ENCODE results near the gene KCNJ4.
"Not testable (repeated sequence)": the region's sequence is repeated elsewhere in the genome, so short reads cannot be mapped to it uniquely, and the experiment has no call there.

Gene KCNJ4

GRCh38 chr22:38383417-38383816 is 71.6 kb downstream of the KCNJ4 start:
- no peak for TF ChIP-seq CTCF (IDR thresholded peaks at IDR 0.05; ENCODE audit: insufficient read depth, missing control alignments)
- no peak for DNase-seq (ENCODE audit: insufficient read length, low spot score)
- no peak for FAIRE-seq

GRCh38 chr22:38381371-38381770 is 73.6 kb downstream of the KCNJ4 start:
- FAIRE-seq; DNase-seq (ENCODE audit: insufficient read length, low spot score): not testable (repeated sequence)
